ENCODE results near the gene IGF1R. TPM values are rescaled to one million over a fixed set of nuclear protein-coding genes. Genes with fewer than 3 reads are reported as not detected.

Gene IGF1R
- total and polyA plus RNA-seq, 2 of the 8 experiments (the other 6 are each of a cell fraction or from before 2014, with no cell fraction given), result 32.9 to 109 TPM

GRCh38 chr15:98737721-98738120 lies 89.4 kb downstream of the IGF1R start (continued):
- TF ChIP-seq, protein P1, sequence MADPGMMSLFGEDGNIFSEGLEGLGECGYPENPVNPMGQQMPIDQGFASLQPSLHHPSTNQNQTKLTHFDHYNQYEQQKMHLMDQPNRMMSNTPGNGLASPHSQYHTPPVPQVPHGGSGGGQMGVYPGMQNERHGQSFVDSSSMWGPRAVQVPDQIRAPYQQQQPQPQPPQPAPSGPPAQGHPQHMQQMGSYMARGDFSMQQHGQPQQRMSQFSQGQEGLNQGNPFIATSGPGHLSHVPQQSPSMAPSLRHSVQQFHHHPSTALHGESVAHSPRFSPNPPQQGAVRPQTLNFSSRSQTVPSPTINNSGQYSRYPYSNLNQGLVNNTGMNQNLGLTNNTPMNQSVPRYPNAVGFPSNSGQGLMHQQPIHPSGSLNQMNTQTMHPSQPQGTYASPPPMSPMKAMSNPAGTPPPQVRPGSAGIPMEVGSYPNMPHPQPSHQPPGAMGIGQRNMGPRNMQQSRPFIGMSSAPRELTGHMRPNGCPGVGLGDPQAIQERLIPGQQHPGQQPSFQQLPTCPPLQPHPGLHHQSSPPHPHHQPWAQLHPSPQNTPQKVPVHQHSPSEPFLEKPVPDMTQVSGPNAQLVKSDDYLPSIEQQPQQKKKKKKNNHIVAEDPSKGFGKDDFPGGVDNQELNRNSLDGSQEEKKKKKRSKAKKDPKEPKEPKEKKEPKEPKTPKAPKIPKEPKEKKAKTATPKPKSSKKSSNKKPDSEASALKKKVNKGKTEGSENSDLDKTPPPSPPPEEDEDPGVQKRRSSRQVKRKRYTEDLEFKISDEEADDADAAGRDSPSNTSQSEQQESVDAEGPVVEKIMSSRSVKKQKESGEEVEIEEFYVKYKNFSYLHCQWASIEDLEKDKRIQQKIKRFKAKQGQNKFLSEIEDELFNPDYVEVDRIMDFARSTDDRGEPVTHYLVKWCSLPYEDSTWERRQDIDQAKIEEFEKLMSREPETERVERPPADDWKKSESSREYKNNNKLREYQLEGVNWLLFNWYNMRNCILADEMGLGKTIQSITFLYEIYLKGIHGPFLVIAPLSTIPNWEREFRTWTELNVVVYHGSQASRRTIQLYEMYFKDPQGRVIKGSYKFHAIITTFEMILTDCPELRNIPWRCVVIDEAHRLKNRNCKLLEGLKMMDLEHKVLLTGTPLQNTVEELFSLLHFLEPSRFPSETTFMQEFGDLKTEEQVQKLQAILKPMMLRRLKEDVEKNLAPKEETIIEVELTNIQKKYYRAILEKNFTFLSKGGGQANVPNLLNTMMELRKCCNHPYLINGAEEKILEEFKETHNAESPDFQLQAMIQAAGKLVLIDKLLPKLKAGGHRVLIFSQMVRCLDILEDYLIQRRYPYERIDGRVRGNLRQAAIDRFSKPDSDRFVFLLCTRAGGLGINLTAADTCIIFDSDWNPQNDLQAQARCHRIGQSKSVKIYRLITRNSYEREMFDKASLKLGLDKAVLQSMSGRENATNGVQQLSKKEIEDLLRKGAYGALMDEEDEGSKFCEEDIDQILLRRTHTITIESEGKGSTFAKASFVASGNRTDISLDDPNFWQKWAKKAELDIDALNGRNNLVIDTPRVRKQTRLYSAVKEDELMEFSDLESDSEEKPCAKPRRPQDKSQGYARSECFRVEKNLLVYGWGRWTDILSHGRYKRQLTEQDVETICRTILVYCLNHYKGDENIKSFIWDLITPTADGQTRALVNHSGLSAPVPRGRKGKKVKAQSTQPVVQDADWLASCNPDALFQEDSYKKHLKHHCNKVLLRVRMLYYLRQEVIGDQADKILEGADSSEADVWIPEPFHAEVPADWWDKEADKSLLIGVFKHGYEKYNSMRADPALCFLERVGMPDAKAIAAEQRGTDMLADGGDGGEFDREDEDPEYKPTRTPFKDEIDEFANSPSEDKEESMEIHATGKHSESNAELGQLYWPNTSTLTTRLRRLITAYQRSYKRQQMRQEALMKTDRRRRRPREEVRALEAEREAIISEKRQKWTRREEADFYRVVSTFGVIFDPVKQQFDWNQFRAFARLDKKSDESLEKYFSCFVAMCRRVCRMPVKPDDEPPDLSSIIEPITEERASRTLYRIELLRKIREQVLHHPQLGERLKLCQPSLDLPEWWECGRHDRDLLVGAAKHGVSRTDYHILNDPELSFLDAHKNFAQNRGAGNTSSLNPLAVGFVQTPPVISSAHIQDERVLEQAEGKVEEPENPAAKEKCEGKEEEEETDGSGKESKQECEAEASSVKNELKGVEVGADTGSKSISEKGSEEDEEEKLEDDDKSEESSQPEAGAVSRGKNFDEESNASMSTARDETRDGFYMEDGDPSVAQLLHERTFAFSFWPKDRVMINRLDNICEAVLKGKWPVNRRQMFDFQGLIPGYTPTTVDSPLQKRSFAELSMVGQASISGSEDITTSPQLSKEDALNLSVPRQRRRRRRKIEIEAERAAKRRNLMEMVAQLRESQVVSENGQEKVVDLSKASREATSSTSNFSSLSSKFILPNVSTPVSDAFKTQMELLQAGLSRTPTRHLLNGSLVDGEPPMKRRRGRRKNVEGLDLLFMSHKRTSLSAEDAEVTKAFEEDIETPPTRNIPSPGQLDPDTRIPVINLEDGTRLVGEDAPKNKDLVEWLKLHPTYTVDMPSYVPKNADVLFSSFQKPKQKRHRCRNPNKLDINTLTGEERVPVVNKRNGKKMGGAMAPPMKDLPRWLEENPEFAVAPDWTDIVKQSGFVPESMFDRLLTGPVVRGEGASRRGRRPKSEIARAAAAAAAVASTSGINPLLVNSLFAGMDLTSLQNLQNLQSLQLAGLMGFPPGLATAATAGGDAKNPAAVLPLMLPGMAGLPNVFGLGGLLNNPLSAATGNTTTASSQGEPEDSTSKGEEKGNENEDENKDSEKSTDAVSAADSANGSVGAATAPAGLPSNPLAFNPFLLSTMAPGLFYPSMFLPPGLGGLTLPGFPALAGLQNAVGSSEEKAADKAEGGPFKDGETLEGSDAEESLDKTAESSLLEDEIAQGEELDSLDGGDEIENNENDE (IDR thresholded peaks at IDR 0.05; ENCODE audit: insufficient replicate concordance, low read length), result no peak
- TF ChIP-seq RAD21 (IDR thresholded peaks at IDR 0.05 in 1 of 2, conservative IDR thresholded peaks at IDR 0.05 in 1 of 2; ENCODE audit: low read depth in 2 of 2, low read length in 2 of 2), result no peak
- TF ChIP-seq JUN (IDR thresholded peaks at IDR 0.05; ENCODE audit: low read depth, low read length), result no peak
- TF ChIP-seq MAX (IDR thresholded peaks at IDR 0.05), result no peak
- no peak for TF ChIP-seq EZH2 (IDR thresholded peaks at IDR 0.05; ENCODE audit: low read depth, low read length, severe bottlenecking)
- TF ChIP-seq TBP (IDR thresholded peaks at IDR 0.05; ENCODE audit: low read depth, low read length), result no peak
- no peak for TF ChIP-seq SP1 (IDR thresholded peaks at IDR 0.05; ENCODE audit: low read depth, low read length)
- TF ChIP-seq HDAC2 (IDR thresholded peaks at IDR 0.05; ENCODE audit: borderline replicate concordance in 1 of 2, low read depth in 2 of 2, low read length in 2 of 2), result no peak
- TF ChIP-seq POLR2AphosphoS5 (IDR thresholded peaks at IDR 0.05; ENCODE audit: low read depth, low read length), result no peak
- no peak for TF ChIP-seq SIRT6 (IDR thresholded peaks at IDR 0.05; ENCODE audit: low read length)
- TF ChIP-seq RFX5 (IDR thresholded peaks at IDR 0.05; ENCODE audit: borderline replicate concordance, low read depth, low read length), result no peak
